Activated CD4-positive, alpha-beta memory T cell treated with anti-CD3 and anti-CD28 coated beads for 36 hours (primary cell): ENCODE results near the gene GNAI3. TPM values are rescaled to one million over a fixed set of nuclear protein-coding genes. Genes with fewer than 3 reads are reported as not detected.

Experiments used
- CTCF ChIA-PET: fragments of 350-600 bp; sonication (Branson Sonifier 250); formaldehyde crosslinking; loops from one replicate; lab custom pipeline; 2021; ENCODE audit warnings: antibody characterized with exemption, inconsistent platforms; lab: Charles Lee
- POLR2A ChIA-PET: fragments of 350-600 bp; sonication (Branson Sonifier 250); formaldehyde crosslinking; loops from one replicate; lab custom pipeline; 2021; ENCODE audit warnings: antibody characterized with exemption; lab: Charles Lee
- DNase-seq: peaks from one replicate; pipeline ENCODE4 v3.0.0-alpha.2; 2020
- H3K27ac Mint-ChIP-seq: one replicate; pipeline ENCODE4 v1.8.0; 2021; ENCODE audit warnings: mixed read lengths
- H3K27me3 Mint-ChIP-seq: one replicate; pipeline ENCODE4 v1.8.0; 2021; ENCODE audit warnings: mixed read lengths
- H3K36me3 Mint-ChIP-seq: one replicate; pipeline ENCODE4 v1.8.0; 2021; ENCODE audit warnings: mixed read lengths
- H3K4me1 Mint-ChIP-seq: one replicate; pipeline ENCODE4 v1.8.0; 2021; ENCODE audit warnings: low read depth, mixed read lengths
- H3K4me3 Mint-ChIP-seq: one replicate; pipeline ENCODE4 v1.8.0; 2021; ENCODE audit warnings: mild to moderate bottlenecking, mixed read lengths
- H3K9me3 Mint-ChIP-seq: one replicate; pipeline ENCODE4 v1.8.0; 2021; ENCODE audit warnings: mixed read lengths
- intact Hi-C: fragments of 100-400 bp; cut with micrococcal nuclease; formaldehyde crosslinking; loops from one replicate; pipeline ENCODE4 v1.15.1; 2023
- total RNA-seq, 2 experiments: library from RNA; stranded (reverse); gene quantifications; one replicate each; pipeline ENCODE4 v1.2.3, GENCODE V29; 2021

Gene GNAI3
- total RNA-seq, 2 experiments from 2014 or later = 9.2 to 9.9 TPM

GRCh38 chr1:109508001-109508872 is 40.2 kb upstream of the GNAI3 start:
- ChIA-PET POLR2A (interaction anchor here (0.6 to 3.6 kb wide), 3 partner anchors 10 to 39 kb away, joined by 3 to 15 read pairs (median 11); partner anchors contain the start of gene CYB561D1), CTCF (interaction anchor here (0.5 to 31.5 kb wide), 6 partner anchors 17 to 1139 kb away, joined by 3 to 1096 read pairs (median 4); partner anchors contain the start of genes ATXN7L2, CYB561D1, GNAI3 and GPR61)
- intact Hi-C loops = loop anchor here (2.0 kb wide), 1 partner anchor 23 kb away; no protein-coding TSS in a partner anchor
- Mint-ChIP-seq H3K4me3 (peak overlapping the region; percentile 82), H3K27me3 (no peaks in the 10 kb centered on the region), H3K36me3 (no peaks in the 10 kb centered on the region), H3K4me1 (peaks cover 63% of the 10 kb centered on the region), H3K27ac (no peak overlapping the region), H3K9me3 (no peaks in the 10 kb centered on the region)
- DNase-seq = no peak

DNA sequence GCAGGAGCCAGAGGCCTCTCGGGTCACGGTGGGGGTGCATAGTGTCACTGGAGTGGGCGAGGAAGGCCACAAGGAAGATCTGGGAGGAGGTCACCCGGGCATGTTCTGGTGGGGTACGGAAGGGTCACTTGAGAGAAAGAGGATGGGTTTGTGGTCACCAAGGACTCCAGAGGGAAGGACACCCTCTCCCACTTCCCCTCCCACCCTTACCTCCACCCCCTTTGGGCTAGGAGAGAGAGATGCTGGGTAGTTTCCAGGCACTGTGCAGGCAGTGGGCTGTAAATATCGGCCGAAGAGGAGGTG is 39.6 kb upstream of the GNAI3 start:
- Mint-ChIP-seq H3K9me3 (no peaks in the 10 kb centered on the region), H3K27me3 (no peaks in the 10 kb centered on the region), H3K4me1 (peaks cover 60% of the 10 kb centered on the region), H3K36me3 (no peaks in the 10 kb centered on the region), H3K27ac (peak overlapping the region; percentile 36), H3K4me3 (peak overlapping the region; percentile 82)
- DNase-seq = no peak
- ChIA-PET POLR2A (interaction anchor here (0.6 to 3.6 kb wide), 3 partner anchors 11 to 39 kb away, joined by 3 to 15 read pairs (median 11); partner anchors contain the start of gene CYB561D1), CTCF (interaction anchor here (1.4 to 31.5 kb wide), 4 partner anchors 18 to 41 kb away, joined by 3 to 1096 read pairs (median 221); partner anchors contain the start of genes ATXN7L2, CYB561D1, GNAI3 and GPR61)
- intact Hi-C loops = loop anchor here (2.0 kb wide), 1 partner anchor 24 kb away; no protein-coding TSS in a partner anchor

DNA sequence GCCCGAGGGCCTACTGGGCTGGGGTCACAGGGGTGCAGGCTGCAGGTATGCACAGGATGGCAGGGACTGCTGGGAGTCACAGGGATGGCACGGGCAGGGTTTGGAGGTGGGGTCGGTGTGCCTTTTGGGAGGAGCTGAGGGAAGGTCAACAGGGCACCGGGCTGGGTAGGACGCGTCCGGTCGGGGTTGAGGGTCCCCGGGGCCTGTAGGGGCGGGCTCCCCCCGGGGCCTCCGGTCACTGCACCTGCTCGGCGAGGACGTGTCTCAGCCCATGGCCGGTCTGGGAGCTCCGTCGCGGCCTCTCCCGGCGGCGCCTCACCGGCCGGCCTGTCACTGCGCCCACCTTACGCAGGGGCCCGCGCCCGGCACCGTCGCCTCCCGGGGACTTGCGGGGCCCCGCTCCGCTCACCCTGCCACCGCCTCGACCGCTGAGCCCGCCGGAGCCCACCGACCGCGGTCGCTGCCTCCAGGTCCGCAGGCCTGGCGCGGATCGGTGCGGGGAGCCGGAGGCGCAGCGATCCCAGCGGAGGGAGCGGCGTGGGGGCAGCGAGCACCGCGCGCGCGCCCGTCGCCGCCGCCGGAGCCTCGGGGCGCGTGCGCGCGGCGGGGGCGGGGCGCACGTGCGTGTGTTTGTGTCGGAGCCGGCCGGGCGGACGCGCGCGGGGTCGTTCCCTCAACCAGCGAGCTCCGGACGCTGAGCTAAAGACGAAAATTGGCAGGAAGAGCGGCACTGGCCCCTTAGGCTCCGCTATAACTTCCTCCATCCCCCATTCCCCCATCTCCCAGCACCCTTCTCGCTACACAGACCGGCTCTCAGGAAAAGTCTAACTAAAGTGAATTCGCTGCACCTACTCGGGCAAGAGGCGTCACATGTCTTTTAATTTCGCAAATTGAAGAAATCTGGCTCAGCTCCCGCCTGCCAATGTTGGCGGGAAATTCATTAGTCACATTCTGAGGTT is 39.0 kb upstream of the GNAI3 start, which contains the start of gene AMIGO1:
AMIGO1 (minus strand) TSS at position 552 of the 959 bp plus-strand sequence. CDS start 815 bp downstream, outside the sequence.
- Mint-ChIP-seq H3K4me1 (peaks cover 55% of the 10 kb centered on the region), H3K27ac (peak within 1 kb of the TSS; percentile 67), H3K9me3 (no peaks in the 10 kb centered on the region), H3K36me3 (no peaks in the 10 kb centered on the region), H3K27me3 (no peaks in the 10 kb centered on the region), H3K4me3 (peak within 1 kb of the TSS; percentile 82)
- ChIA-PET CTCF (interaction anchor here (1.0 to 31.5 kb wide), 9 partner anchors 11 to 226 kb away, joined by 3 to 1096 read pairs (median 5); partner anchors contain the start of genes ATXN7L2, CYB561D1, GNAI3 and GPR61), POLR2A (interaction anchor here (0.9 to 3.6 kb wide), 3 partner anchors 12 to 39 kb away, joined by 3 to 15 read pairs (median 11); partner anchors contain the start of genes CYB561D1 and GNAI3)
- peak; percentile 67 for DNase-seq
- intact Hi-C loops = loop anchor here (2.0 kb wide), 1 partner anchor 25 kb away; no protein-coding TSS in a partner anchor

DNA sequence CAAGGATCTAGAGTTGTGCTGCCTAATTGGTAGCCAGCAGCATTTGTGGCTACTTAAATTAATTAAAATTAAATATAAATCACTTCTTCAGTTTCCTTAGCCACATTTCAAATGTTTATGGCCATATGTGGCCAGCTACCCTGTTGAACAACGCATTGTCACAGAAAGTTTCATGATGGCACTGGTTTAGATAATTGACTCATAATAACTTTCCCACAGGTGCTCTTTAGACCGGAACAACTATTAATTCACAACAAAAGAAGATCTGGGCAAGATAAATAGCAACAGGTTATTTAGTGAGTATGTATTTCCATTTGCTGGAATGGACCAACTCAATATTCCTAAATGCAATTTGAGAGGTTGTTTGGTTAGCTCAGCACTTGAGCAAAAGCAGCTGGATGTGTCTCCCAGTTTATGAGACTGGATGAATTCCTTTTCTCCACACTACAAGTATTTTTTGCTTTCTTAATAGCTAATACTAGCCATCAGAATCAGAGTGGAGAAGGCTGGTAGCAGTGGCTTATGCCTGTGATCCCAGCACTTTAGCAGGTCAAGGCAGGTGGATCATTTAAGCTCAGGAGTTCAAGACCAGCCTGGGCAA is 35.2 kb upstream of the GNAI3 start:
- Mint-ChIP-seq H3K27me3 (no peaks in the 10 kb centered on the region), H3K9me3 (no peaks in the 10 kb centered on the region), H3K27ac (no peak overlapping the region), H3K36me3 (no peaks in the 10 kb centered on the region), H3K4me3 (no peak overlapping the region), H3K4me1 (peaks cover 22% of the 10 kb centered on the region)
- DNase-seq = no peak
- CTCF ChIA-PET = interaction anchor here (1.2 to 24.2 kb wide), 3 partner anchors 10 to 22 kb away, joined by 6 to 437 read pairs (median 13); partner anchors contain the start of genes ATXN7L2 and CYB561D1
- intact Hi-C loops = no loop called here
- POLR2A ChIA-PET = interaction anchor here (0.7 kb wide), 1 partner anchor 156 kb away, joined by 3 read pairs; no protein-coding TSS in a partner anchor

- no peak overlapping the region for H3K27ac Mint-ChIP-seq
- CTCF ChIA-PET = interaction anchor here (0.6 to 4.1 kb wide), 7 partner anchors 12 to 308 kb away, joined by 3 to 26 read pairs (median 5); partner anchors contain the start of gene CYB561D1
- no peaks in the 10 kb centered on the region for H3K27me3 Mint-ChIP-seq
- POLR2A ChIA-PET = no interaction called here
- no peaks in the 10 kb centered on the region for H3K36me3 Mint-ChIP-seq
- no peak for DNase-seq
- H3K9me3 Mint-ChIP-seq = no peaks in the 10 kb centered on the region
- intact Hi-C loops = no loop called here
- peaks cover 11% of the 10 kb centered on the region for H3K4me1 Mint-ChIP-seq
- no peak overlapping the region for H3K4me3 Mint-ChIP-seq
Measured at GRCh38 chr1:109514846-109515245, 33.6 kb upstream of the GNAI3 start.

DNA sequence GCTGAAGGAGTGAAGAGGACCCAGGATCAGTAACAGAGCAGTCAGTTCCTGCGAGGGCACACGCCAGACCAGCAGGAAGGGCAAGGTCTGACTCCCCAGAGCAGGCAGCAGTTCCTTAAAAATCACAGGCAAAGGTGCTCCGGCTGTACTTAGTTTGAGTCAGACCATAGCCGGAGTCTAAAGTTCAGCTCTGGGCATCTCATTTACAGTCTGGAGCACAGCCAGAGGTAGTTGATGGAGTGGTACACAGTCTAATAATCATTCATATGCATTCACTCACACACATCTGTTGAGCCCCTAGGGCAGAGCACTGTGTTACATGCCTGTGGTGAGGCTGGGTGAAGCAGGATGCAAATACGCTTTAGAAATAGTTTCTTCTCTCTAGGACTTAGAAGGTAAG is 31.5 kb upstream of the GNAI3 start:
- ChIA-PET POLR2A (no interaction called here), CTCF (interaction anchor here (2.0 to 4.1 kb wide), 3 partner anchors 15 to 23 kb away, joined by 10 to 26 read pairs (median 24); partner anchors contain the start of gene CYB561D1)
- Mint-ChIP-seq H3K9me3 (no peaks in the 10 kb centered on the region), H3K27ac (no peak overlapping the region), H3K4me3 (no peak overlapping the region), H3K36me3 (no peaks in the 10 kb centered on the region), H3K4me1 (no peaks in the 10 kb centered on the region), H3K27me3 (no peaks in the 10 kb centered on the region)
- DNase-seq = no peak
- intact Hi-C loops = no loop called here

DNA sequence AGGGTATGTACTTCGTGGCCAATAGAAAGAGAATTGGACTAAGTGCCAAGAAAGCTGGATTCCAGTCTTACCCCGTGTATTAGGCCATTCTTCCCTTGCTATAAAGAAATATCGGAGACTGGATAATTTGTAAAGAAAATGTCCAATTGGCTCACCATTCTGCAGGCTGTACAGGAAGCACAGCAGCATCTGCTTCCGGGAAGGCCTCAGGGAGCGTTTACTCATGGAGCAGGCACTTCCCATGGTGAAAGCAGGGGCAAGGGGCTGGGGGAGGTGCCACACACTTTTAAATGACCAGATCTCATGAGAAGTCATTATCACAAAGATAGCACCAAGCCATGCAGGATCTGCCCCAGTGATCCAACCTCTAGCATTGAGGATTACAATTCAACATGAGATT is 31.1 kb upstream of the GNAI3 start:
- Mint-ChIP-seq H3K4me3 (no peak overlapping the region), H3K27me3 (no peaks in the 10 kb centered on the region), H3K4me1 (no peaks in the 10 kb centered on the region), H3K36me3 (no peaks in the 10 kb centered on the region), H3K9me3 (no peaks in the 10 kb centered on the region), H3K27ac (no peak overlapping the region)
- intact Hi-C loops = no loop called here
- ChIA-PET POLR2A (no interaction called here), CTCF (interaction anchor here (4.1 kb wide), 1 partner anchor 18 kb away, joined by 26 read pairs; no protein-coding TSS in a partner anchor)
- DNase-seq = no peak

DNA sequence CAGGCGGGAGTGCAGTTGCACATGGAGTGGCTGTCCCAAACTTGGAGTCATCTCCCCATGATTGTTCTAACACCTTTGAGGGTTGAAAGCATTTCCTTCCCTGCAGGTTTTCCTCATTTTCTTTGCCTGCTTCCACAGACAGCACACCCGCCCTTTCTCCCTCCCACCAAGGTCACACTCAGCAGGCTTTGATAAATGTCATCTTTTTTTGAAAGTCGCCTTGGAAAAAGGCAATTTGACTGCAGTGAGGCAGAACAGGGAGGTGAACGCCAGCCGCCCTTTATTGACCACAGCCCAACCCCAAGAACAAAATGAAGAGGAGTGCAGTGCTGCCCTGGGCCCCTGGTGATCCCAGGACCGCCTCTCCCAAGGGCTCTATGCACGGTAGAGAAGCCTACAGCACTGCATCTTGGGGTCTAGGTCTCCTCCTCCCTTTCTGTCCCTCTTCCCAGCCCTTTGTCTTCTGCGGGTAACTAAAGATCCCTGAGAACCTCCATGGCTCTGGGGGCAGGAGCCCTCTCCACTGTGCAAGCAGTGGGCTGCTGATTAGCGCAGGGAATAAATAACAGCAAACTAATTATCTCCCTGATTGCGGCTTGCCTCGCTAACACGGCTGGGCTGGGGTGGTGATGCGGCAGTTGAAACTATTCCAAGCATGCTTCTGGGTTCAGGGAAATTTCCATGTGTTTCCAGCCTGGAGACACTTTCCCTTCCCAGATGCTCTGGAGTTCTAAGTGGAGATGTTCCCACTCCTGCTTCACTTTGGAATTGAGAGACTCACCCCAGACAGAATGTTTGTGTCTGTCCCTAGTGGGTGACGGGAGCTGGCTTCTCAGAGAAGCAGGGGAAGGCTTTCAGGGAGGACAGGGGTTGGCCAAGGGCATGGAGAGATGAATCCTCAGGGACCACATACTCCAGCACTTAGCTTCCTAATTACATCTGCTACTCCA is 27.1 kb upstream of the GNAI3 start:
- CTCF ChIA-PET = interaction anchor here (0.8 to 21.1 kb wide), 5 partner anchors 11 to 119 kb away, joined by 3 to 1096 read pairs (median 5); partner anchors contain the start of genes AMIGO1, ATXN7L2 and CYB561D1
- no peak for DNase-seq
- Mint-ChIP-seq H3K27ac (no peak overlapping the region), H3K4me3 (no peak overlapping the region), H3K36me3 (no peaks in the 10 kb centered on the region), H3K4me1 (no peaks in the 10 kb centered on the region), H3K9me3 (no peaks in the 10 kb centered on the region), H3K27me3 (no peaks in the 10 kb centered on the region)
- POLR2A ChIA-PET = no interaction called here
- intact Hi-C loops = no loop called here

DNA sequence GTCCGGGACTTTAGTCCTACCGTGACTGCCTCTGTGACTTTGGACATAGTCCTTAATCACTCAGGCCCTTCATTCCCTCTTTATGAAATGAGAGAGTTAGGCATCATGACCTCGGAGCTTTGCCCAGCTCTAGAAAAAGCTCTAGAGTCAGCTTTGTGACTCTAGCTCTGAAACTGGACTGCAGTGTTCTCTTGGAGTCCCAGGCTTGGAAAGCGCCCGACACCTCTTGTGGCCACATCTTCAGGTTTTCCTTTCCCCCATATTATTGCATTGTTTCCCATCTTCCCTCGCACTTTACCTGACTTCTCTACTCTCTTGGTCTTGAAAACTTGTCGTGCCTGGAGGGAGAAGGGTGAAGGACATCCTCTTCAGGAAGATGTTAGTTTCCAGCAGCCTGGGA is 26.4 kb upstream of the GNAI3 start:
- CTCF ChIA-PET = interaction anchor here (1.0 to 21.1 kb wide), 2 partner anchors 10 to 26 kb away, joined by 3 to 1096 read pairs; partner anchors contain the start of genes AMIGO1, ATXN7L2 and CYB561D1
- Mint-ChIP-seq H3K27ac (no peak overlapping the region), H3K4me3 (no peak overlapping the region), H3K4me1 (no peaks in the 10 kb centered on the region), H3K27me3 (no peaks in the 10 kb centered on the region), H3K36me3 (no peaks in the 10 kb centered on the region), H3K9me3 (no peaks in the 10 kb centered on the region)
- POLR2A ChIA-PET = no interaction called here
- no peak for DNase-seq
- intact Hi-C loops = no loop called here

DNA sequence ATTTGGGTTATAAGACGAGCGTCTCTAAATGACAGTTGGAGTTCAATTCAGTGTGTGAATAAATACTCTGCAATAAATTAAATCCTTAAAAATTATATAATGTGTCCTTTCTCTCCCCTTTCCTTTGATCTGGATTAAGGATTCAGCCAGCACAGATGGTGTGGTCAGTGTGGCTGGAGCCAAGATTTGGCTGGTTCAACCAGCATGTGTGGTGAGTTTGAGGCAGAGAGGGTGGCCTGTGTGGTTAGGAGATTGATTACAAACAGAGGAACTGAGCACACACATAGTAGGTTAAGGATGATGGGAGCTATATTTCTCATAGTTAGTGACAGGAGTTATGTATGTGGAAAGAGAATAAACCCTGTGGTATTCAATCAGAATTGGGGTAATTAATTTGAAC is 24.7 kb upstream of the GNAI3 start:
- Mint-ChIP-seq H3K4me1 (no peaks in the 10 kb centered on the region), H3K27me3 (no peaks in the 10 kb centered on the region), H3K36me3 (no peaks in the 10 kb centered on the region), H3K27ac (no peak overlapping the region), H3K9me3 (no peaks in the 10 kb centered on the region), H3K4me3 (no peak overlapping the region)
- intact Hi-C loops = no loop called here
- DNase-seq = no peak
- CTCF ChIA-PET = interaction anchor here (2.0 to 21.1 kb wide), 2 partner anchors 8 to 27 kb away, joined by 11 to 1096 read pairs; partner anchors contain the start of genes AMIGO1, ATXN7L2 and CYB561D1
- POLR2A ChIA-PET = no interaction called here
